Activated naive CD8-positive, alpha-beta T cell treated with anti-CD3 and anti-CD28 coated beads, Interleukin-2, amount 50 U/mL, for 16 hours (primary cell): Measurements from ENCODE around the gene ALDH3B1.
A peak's percentile ranks its signal among the peaks of the same experiment; 100 is the strongest.

Experiments used
- DNase-seq: peaks from one replicate; pipeline ENCODE4 v3.0.0-alpha.2; 2020; ENCODE audit warnings: low read depth, low spot score

The ALDH3B1 gene

GRCh38 chr11:68030318-68031143 lies 20.4 kb downstream of the ALDH3B1 start, which contains the start of gene NDUFS8:
Gene NDUFS8, plus strand, starts transcription at chr11:68030681. Its CDS starts 1,471 bp downstream, at chr11:68032152.
- DNase-seq = peak; percentile 97

- DNase-seq = no peak
Observed at GRCh38 chr11:68031144-68031464, 21.0 kb downstream of the ALDH3B1 start.

GRCh38 chr11:68032003-68032402 lies 21.9 kb downstream of the ALDH3B1 start:
- DNase-seq = no peak

- no peak for DNase-seq
Observed at GRCh38 chr11:68032997-68033707, 23.0 kb downstream of the ALDH3B1 start.

GRCh38 chr11:68033708-68034045 lies 23.6 kb downstream of the ALDH3B1 start:
- DNase-seq = no peak

- DNase-seq = no peak
Observed at GRCh38 chr11:68035266-68035876, 25.2 kb downstream of the ALDH3B1 start.

- DNase-seq = no peak
Observed at GRCh38 chr11:68036141-68036716, 26.1 kb downstream of the ALDH3B1 start.

- no peak for DNase-seq
Observed at GRCh38 chr11:68036717-68037239, 26.7 kb downstream of the ALDH3B1 start.

- DNase-seq = no peak
Observed at GRCh38 chr11:68037411-68038225, 27.5 kb downstream of the ALDH3B1 start.

- no peak for DNase-seq
Observed at GRCh38 chr11:68038226-68038717, 28.1 kb downstream of the ALDH3B1 start.

- peak; percentile 15 for DNase-seq
Observed at GRCh38 chr11:68038718-68039525, 28.8 kb downstream of the ALDH3B1 start, which contains the start of gene TCIRG1. Gene TCIRG1, plus strand, starts transcription at chr11:68039025. Its CDS starts 2,247 bp downstream, at chr11:68041272.

GRCh38 chr11:68039526-68040086 lies 29.5 kb downstream of the ALDH3B1 start:
- DNase-seq = no peak

- no peak for DNase-seq
Observed at GRCh38 chr11:68040101-68040956, 30.2 kb downstream of the ALDH3B1 start.

GRCh38 chr11:68040957-68041591 lies 30.9 kb downstream of the ALDH3B1 start:
- DNase-seq = no peak

- DNase-seq = no peak
Observed at GRCh38 chr11:68041617-68042218, 31.6 kb downstream of the ALDH3B1 start.

GRCh38 chr11:68042219-68043028 lies 32.3 kb downstream of the ALDH3B1 start:
- no peak for DNase-seq

- no peak for DNase-seq
Observed at GRCh38 chr11:68043029-68043348, 32.9 kb downstream of the ALDH3B1 start.
